Cardiac fibroblast (primary cell): ENCODE results near the gene GPX2.
A peak's percentile ranks its signal among the peaks of the same experiment; 100 is the strongest.
"Not testable (repeated sequence)": the region's sequence is repeated elsewhere in the genome, so short reads cannot be mapped to it uniquely, and the experiment has no call there.

Experiments used
- DNase-seq, 2 donors: peaks; one replicate each; pipeline versions ENCODE4 v3.0.0 to v3.0.0-alpha.2; 2010; ENCODE audit warnings: low read depth in 2 of 2
- H3K4me3 ChIP-seq, 2 donors: replicated peaks in 1 of 2; 1 replicate in 1 of 2; 2 replicates in 1 of 2; pipeline ENCODE4 v1.5.1; 2011; ENCODE audit warnings: low read depth in 2 of 2, low read length in 2 of 2, mild to moderate bottlenecking in 2 of 2, moderate library complexity in 1 of 2
- TF ChIP-seq, protein P1 (sequence below): IDR thresholded peaks from one replicate; pipeline ENCODE4 v1.5.1; 2011; ENCODE audit warnings: low read depth, mild to moderate bottlenecking, low read length, inconsistent platforms

Gene GPX2

DNA sequence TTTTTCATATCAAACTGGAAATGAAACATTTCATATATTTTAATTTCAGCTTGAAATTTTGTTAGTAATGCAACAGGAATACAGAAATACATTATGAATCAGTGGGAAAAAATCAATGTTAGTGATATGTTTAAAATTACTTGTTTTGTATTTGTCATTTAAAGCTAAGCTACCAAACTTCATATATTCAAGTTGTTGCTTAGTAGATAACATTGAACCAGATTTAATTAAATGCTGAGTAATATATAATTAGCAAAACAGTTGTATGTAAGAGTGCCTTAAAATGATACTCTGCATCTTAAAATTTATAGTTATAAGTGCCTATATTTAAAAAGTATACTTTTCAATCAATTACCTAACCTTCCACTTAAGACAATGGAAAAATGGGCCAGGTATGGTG is 23.3 kb downstream of the GPX2 start:
- TF ChIP-seq, protein P1, sequence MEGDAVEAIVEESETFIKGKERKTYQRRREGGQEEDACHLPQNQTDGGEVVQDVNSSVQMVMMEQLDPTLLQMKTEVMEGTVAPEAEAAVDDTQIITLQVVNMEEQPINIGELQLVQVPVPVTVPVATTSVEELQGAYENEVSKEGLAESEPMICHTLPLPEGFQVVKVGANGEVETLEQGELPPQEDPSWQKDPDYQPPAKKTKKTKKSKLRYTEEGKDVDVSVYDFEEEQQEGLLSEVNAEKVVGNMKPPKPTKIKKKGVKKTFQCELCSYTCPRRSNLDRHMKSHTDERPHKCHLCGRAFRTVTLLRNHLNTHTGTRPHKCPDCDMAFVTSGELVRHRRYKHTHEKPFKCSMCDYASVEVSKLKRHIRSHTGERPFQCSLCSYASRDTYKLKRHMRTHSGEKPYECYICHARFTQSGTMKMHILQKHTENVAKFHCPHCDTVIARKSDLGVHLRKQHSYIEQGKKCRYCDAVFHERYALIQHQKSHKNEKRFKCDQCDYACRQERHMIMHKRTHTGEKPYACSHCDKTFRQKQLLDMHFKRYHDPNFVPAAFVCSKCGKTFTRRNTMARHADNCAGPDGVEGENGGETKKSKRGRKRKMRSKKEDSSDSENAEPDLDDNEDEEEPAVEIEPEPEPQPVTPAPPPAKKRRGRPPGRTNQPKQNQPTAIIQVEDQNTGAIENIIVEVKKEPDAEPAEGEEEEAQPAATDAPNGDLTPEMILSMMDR = no peak
- no peak for DNase-seq
- no peak overlapping the region for H3K4me3 ChIP-seq

DNA sequence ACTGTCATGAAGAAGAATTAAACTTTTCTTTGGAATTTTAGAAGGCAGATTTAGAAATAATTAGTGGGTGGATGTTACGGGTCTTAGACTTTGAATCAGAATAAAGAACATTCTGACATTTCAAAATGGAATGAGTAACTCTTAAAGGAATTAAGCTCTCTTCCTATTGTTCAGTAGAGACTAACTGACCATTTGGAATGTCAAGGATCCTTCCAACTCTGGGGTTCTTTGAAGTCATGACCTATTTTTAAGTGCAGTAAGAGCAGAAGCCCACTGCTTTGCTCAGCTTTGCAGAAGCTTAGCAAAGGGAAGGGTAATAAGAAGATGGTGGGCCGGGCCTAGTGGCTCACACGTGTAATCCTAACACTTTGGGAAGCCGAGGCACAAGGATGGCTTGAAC is 24.3 kb downstream of the GPX2 start:
- TF ChIP-seq, protein P1 = no peak
- DNase-seq = peak in 1 of 2 donors; percentile 58

GRCh38 chr14:64915797-64916196 is 26.7 kb downstream of the GPX2 start:
- TF ChIP-seq, protein P1 = no peak
- no peak for DNase-seq
- H3K4me3 ChIP-seq = no peak overlapping the region

More for the DNA sequence above, 24.3 kb downstream of the GPX2 start:
- no peak overlapping the region for H3K4me3 ChIP-seq

DNA sequence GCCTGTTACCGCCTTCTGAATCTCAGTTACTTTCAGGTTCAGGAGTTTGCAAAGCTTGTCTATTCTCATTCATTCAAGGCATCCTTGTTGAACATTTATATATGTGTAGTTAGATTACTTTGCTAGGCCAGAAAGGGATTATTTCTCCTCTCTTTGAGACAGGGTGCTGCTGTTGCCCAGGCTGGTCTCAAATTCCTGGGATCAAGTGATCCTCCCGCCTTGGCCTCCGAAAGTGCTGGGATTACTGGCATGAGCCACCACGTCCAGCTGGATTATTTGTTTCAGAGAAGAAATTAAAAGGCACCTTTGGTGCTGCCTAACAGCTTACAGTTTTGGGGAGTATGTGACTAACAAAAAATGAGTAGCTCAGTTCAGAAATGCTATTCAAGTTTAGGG is 27.5 kb downstream of the GPX2 start:
- TF ChIP-seq, protein P1 = no peak
- H3K4me3 ChIP-seq = peak overlapping the region; percentile 85 to 99
- no peak for DNase-seq

- H3K4me3 ChIP-seq = peak within 1 kb of the TSS; percentile 85 to 99
- peak; percentile 99 for DNase-seq
- TF ChIP-seq, protein P1 = no peak
These were observed 28.1 kb downstream of the GPX2 start, which contains the start of gene CHURC1 for GRCh38 chr14:64914237-64915028. TSS of gene CHURC1 (plus strand) at chr14:64914455. CDS start at chr14:64914496, 41 bp downstream.

DNA sequence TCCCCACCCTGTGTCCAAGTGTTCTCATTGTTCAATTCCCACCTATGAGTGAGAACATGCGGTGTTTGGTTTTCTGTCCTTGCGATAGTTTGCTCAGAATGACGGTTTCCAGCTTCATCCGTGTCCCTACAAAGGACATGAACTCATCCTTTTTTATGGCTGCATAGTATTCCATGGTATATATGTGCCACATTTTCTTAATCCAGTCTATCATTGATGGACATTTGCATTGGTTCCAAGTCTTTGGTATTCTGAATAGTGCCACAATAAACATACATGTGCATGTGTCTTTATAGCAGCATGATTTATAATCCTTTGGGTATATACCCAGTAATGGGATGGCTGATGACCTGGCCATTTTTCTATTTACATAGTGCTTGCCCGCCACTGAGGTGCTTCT is 29.1 kb downstream of the GPX2 start:
- H3K4me3 ChIP-seq, DNase-seq: not testable (repeated sequence)

DNA sequence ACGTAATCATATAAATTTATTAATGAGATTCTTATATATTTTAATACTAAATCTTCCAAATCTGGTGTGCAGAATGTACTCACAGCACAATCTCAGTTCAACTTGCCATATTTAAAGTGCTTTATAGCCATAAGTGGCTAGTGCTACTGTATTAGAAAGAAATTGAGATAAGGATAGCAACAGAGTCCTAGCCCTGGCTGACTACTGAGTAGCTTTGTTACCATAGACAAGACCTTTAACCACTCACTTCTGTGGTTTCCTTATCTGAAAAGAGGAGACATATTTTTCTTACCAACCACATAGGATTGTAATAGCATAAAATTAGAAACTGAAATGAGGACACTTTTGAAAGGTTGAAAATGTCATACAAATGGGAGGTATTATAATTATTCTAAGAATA is 30.3 kb downstream of the GPX2 start:
- no peak overlapping the region for H3K4me3 ChIP-seq
- DNase-seq = peak in 1 of 2 donors; percentile 18
- TF ChIP-seq, protein P1 = no peak
